ENCODE results near the gene LEF1.

- TF ChIP-seq, protein P1, sequence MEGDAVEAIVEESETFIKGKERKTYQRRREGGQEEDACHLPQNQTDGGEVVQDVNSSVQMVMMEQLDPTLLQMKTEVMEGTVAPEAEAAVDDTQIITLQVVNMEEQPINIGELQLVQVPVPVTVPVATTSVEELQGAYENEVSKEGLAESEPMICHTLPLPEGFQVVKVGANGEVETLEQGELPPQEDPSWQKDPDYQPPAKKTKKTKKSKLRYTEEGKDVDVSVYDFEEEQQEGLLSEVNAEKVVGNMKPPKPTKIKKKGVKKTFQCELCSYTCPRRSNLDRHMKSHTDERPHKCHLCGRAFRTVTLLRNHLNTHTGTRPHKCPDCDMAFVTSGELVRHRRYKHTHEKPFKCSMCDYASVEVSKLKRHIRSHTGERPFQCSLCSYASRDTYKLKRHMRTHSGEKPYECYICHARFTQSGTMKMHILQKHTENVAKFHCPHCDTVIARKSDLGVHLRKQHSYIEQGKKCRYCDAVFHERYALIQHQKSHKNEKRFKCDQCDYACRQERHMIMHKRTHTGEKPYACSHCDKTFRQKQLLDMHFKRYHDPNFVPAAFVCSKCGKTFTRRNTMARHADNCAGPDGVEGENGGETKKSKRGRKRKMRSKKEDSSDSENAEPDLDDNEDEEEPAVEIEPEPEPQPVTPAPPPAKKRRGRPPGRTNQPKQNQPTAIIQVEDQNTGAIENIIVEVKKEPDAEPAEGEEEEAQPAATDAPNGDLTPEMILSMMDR (IDR thresholded peaks at IDR 0.05), result no peak
- TF ChIP-seq EZH2phosphoT487 (IDR thresholded peaks at IDR 0.05) (no peak), EZH2 (IDR thresholded peaks at IDR 0.05) (no peak)
These were observed 29.6 kb downstream of the LEF1 start for GRCh38 chr4:108139089-108139488.

Data from neural progenitor cell (in vitro differentiated cells).